HG03064 (cell line): Measurements from ENCODE around the gene RNASE11.

Experiments used
- ATAC-seq: cut with Tn5 transposase; IDR thresholded peaks from one replicate; pipeline ENCODE4 v1.9.1; 2021; ENCODE audit warnings: low read depth; ENCODE audit not compliant: unreplicated experiment

RNASE11 gene

DNA sequence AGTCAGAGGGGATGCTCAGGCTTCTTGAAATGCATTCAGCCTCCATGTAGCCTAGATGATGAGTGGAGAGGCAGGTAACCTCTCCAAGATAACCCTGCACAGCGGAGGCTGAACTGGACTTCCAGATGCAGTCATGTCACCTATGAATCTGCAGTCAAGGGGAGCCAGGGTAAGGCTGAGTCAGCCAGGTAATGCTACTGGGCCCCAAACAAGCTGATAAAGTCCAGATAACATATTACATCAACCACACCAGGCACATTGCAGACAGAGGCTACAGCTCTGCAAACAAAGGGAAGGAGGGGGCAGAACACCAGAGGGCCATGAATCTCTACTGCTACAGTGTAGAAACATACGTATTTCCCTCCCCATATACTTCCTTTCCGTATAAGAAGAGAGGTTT is 40.9 kb downstream of the RNASE11 start:
- ATAC-seq = no peak

DNA sequence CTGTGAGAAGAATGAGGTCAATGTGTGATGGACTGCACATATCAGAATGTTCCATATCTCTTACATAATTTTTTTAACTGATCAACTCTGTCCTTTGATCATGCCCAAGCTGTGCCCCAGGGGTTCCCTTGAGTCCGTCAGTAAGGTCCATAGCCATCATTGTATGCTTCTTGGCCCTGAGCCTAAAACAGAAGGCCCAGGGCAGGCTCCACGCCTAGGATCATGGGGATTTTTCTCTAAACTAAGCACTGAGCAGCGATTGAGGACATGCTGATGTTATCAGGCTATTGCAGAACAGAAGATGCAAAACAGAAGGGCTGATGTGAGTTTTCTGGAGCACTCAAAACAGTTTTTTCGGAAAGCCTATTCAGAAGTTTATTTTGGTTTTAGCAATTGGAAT is 47.9 kb downstream of the RNASE11 start:
- no peak for ATAC-seq
